ENCODE measurements around the gene ACLY.
"Not testable (repeated sequence)": the region's sequence is repeated elsewhere in the genome, so short reads cannot be mapped to it uniquely, and the experiment has no call there.

ACLY gene

GRCh38 chr17:41910701-41911391, 7.9 kb downstream of the ACLY start:
- no peak for DNase-seq

GRCh38 chr17:41909088-41909487, 9.7 kb downstream of the ACLY start:
- no peak for DNase-seq

- DNase-seq, result no peak
Observed at GRCh38 chr17:41907633-41908539, 10.9 kb downstream of the ACLY start.

- no peak for DNase-seq
Observed at GRCh38 chr17:41907185-41907556, 11.6 kb downstream of the ACLY start.

- DNase-seq, result no peak
Observed at GRCh38 chr17:41906465-41907184, 12.1 kb downstream of the ACLY start.

- no peak for DNase-seq
Observed at GRCh38 chr17:41905172-41905571, 13.6 kb downstream of the ACLY start.

- DNase-seq, result no peak
Observed at GRCh38 chr17:41904242-41904841, 14.4 kb downstream of the ACLY start.

GRCh38 chr17:41901646-41902045, 17.1 kb downstream of the ACLY start:
- DNase-seq, result no peak

GRCh38 chr17:41896726-41897125, 22.0 kb downstream of the ACLY start:
- DNase-seq, result no peak

- DNase-seq, result no peak
Observed at GRCh38 chr17:41895617-41896016, 23.1 kb downstream of the ACLY start.

- DNase-seq, result no peak
Observed at GRCh38 chr17:41894791-41895331, 23.9 kb downstream of the ACLY start.

- DNase-seq, result no peak
Observed at GRCh38 chr17:41893384-41893783, 25.4 kb downstream of the ACLY start.

- no peak for DNase-seq
Observed at GRCh38 chr17:41892021-41892376, 26.8 kb downstream of the ACLY start.

- DNase-seq, result no peak
Observed at GRCh38 chr17:41891135-41892020, 27.4 kb downstream of the ACLY start.

- DNase-seq, result no peak
Observed at GRCh38 chr17:41888332-41888965, 30.3 kb downstream of the ACLY start.

GRCh38 chr17:41885733-41886132, 33.0 kb downstream of the ACLY start:
- peak in 1 of 3 donors; percentile 10 for DNase-seq

GRCh38 chr17:41882756-41883155, 36.0 kb downstream of the ACLY start:
- no peak for DNase-seq

- no peak for DNase-seq
Observed at GRCh38 chr17:41880130-41880529, 38.6 kb downstream of the ACLY start.

- DNase-seq, result not testable (repeated sequence)
Observed at GRCh38 chr17:41874293-41874670, 44.5 kb downstream of the ACLY start.

- DNase-seq, result no peak
Observed at GRCh38 chr17:41873559-41874292, 45.0 kb downstream of the ACLY start.

GRCh38 chr17:41871789-41872188, 47.0 kb downstream of the ACLY start:
- no peak for DNase-seq

Data from suppressor macrophage treated with lipopolysaccharide for 1 hour (primary cell).